ENCODE measurements around the gene POLD1. TPM values are rescaled to one million over a fixed set of nuclear protein-coding genes. Genes with fewer than 3 reads are reported as not detected.

Gene POLD1
- total and polyA plus RNA-seq, 2 of the 13 experiments (the other 11 are each of a cell fraction or from before 2014, with no cell fraction given): 17.4 to 54.0 TPM

GRCh38 chr19:50419022-50419579 lies 35.0 kb downstream of the POLD1 start:
- Histone ChIP-seq H3K27ac (ENCODE audit: extremely low read length, insufficient read depth, low read length) (no peak overlapping the region), H3K79me2 (ENCODE audit: insufficient read depth, low read length) (no peaks in the 10 kb centered on the region), H4K20me1 (ENCODE audit: insufficient read depth, low read length) (no peaks in the 10 kb centered on the region), H3K27me3 (ENCODE audit: control insufficient read depth in 1 of 2, insufficient read depth in 2 of 2, low read length in 2 of 2) (no peaks in the 10 kb centered on the region; a peak in 1 of 5 replicates), H3K4me2 (ENCODE audit: low read depth, low read length) (no peak overlapping the region), H3K9ac (ENCODE audit: insufficient read depth, low read depth, low read length) (no peak overlapping the region), H3K9me3 (ENCODE audit: low read length) (no peaks in the 10 kb centered on the region), H2AFZ (ENCODE audit: low read length) (no peak overlapping the region), H3K4me3 (replicated peaks in 1 of 3; ENCODE audit: insufficient read depth in 1 of 3, low read depth in 2 of 3, low read length in 3 of 3) (no peak overlapping the region), H3K36me3 (replicated peaks in 1 of 2; ENCODE audit: control insufficient read depth in 1 of 2, insufficient read depth in 2 of 2, low read length in 2 of 2) (no peaks in the 10 kb centered on the region; a peak in 1 of 5 replicates), H3K4me1 (ENCODE audit: insufficient read depth, low read length) (peaks cover 19% of the 10 kb centered on the region)
- DNase-seq (ENCODE audit: low spot score) (no peak), ATAC-seq (no peak), FAIRE-seq (no peak)
- ChIA-PET CTCF (ENCODE audit: low intra/inter-chr PET ratio, low total read pairs) (no interaction called here), POLR2A (no interaction called here)
- no TSS peak for BruUV-seq (replicated peaks)
- intact Hi-C loops (cut with micrococcal nuclease; ENCODE audit: unreplicated experiment) (no loop called here), in situ Hi-C loops (cut with HindIII; ENCODE audit: extremely low pct_ligation_motif_present, low pct_unique_long_range_greater_than_20kb) (no loop called here)
- TF ChIP-seq ZNF18 (CRISPR knock-in tag; IDR thresholded peaks at IDR 0.05; ENCODE audit: insufficient replicate concordance) (no peak), RNF2 (conservative IDR thresholded peaks at IDR 0.05; ENCODE audit: low read depth) (no peak), ZNF138 (CRISPR knock-in tag; IDR thresholded peaks at IDR 0.05; ENCODE audit: low read depth) (no peak), ZNF121 (CRISPR knock-in tag; IDR thresholded peaks at IDR 0.05) (no peak), HNF4G (IDR thresholded peaks at IDR 0.05; ENCODE audit: borderline replicate concordance, low read depth, low read length) (no peak), HNF4G (CRISPR knock-in tag; IDR thresholded peaks at IDR 0.05; ENCODE audit: borderline replicate concordance, low read depth) (no peak), ZMAT3 (CRISPR knock-in tag; conservative IDR thresholded peaks at IDR 0.05) (no peak)
- 46% methylated on average over 14 of the region's 14 CpGs for WGBS (ENCODE audit: low lambda C conversion rate)

GRCh38 chr19:50419580-50420035 lies 35.5 kb downstream of the POLD1 start:
- intact Hi-C loops (cut with micrococcal nuclease; ENCODE audit: unreplicated experiment) (no loop called here), in situ Hi-C loops (cut with HindIII; ENCODE audit: extremely low pct_ligation_motif_present, low pct_unique_long_range_greater_than_20kb) (no loop called here)
- H4K20me1 ChIP-seq (ENCODE audit: insufficient read depth, low read length): no peaks in the 10 kb centered on the region
- no peak overlapping the region for H2AFZ ChIP-seq (ENCODE audit: low read length)
- no peaks in the 10 kb centered on the region for H3K36me3 ChIP-seq (replicated peaks in 1 of 2; ENCODE audit: control insufficient read depth in 1 of 2, insufficient read depth in 2 of 2, low read length in 2 of 2)
- H3K9me3 ChIP-seq (ENCODE audit: low read length): no peaks in the 10 kb centered on the region
- ChIA-PET POLR2A (no interaction called here), CTCF (ENCODE audit: low intra/inter-chr PET ratio, low total read pairs) (no interaction called here)
- no peak for ATAC-seq
- no TSS peak for BruUV-seq (replicated peaks)
- WGBS (ENCODE audit: low lambda C conversion rate): 46% methylated on average over 4 of the region's 8 CpGs
- H3K27me3 ChIP-seq (ENCODE audit: control insufficient read depth in 1 of 2, insufficient read depth in 2 of 2, low read length in 2 of 2): no peaks in the 10 kb centered on the region; a peak in 1 of 5 replicates
- no peak overlapping the region for H3K27ac ChIP-seq (ENCODE audit: extremely low read length, insufficient read depth, low read length)
- H3K9ac ChIP-seq (ENCODE audit: insufficient read depth, low read depth, low read length): no peak overlapping the region
- H3K4me3 ChIP-seq (replicated peaks in 1 of 3; ENCODE audit: insufficient read depth in 1 of 3, low read depth in 2 of 3, low read length in 3 of 3): no peak overlapping the region
- no peak for DNase-seq (ENCODE audit: low spot score)
- H3K4me1 ChIP-seq (ENCODE audit: insufficient read depth, low read length): peaks cover 19% of the 10 kb centered on the region
- no peak for FAIRE-seq
- H3K4me2 ChIP-seq (ENCODE audit: low read depth, low read length): no peak overlapping the region
- no peaks in the 10 kb centered on the region for H3K79me2 ChIP-seq (ENCODE audit: insufficient read depth, low read length)
- TF ChIP-seq ARID2 (CRISPR knock-in tag; IDR thresholded peaks at IDR 0.05; ENCODE audit: borderline replicate concordance) (no peak), ZNF704 (CRISPR knock-in tag; IDR thresholded peaks at IDR 0.05; ENCODE audit: borderline replicate concordance) (no peak), DNMT1 (CRISPR knock-in tag; IDR thresholded peaks at IDR 0.05) (no peak)

Data from HepG2 (cell line).